GM23248 (cell line): Measurements from ENCODE around the gene GET3. TPM values are rescaled to one million over a fixed set of nuclear protein-coding genes. Genes with fewer than 3 reads are reported as not detected.

Experiments
- DNase-seq: peaks from one replicate; pipeline ENCODE4 v3.0.0-alpha.2; 2015
- H2AFZ ChIP-seq: fragments of 200-600 bp; sonication (generic); 2 replicates; pipeline ENCODE4 v1.6.1; 2016; ENCODE audit warnings: antibody characterized with exemption
- H3F3A ChIP-seq: fragments of 200-600 bp; sonication (generic); 2 replicates; pipeline ENCODE4 v1.6.1; 2016; ENCODE audit warnings: mild to moderate bottlenecking, antibody characterized with exemption, mixed run types; ENCODE audit not compliant: insufficient read depth
- H3K27ac ChIP-seq: fragments of 200-600 bp; sonication (generic); 2 replicates; pipeline ENCODE4 v1.5.1; 2016; ENCODE audit warnings: mild to moderate bottlenecking
- H3K27me3 ChIP-seq: fragments of 200-600 bp; sonication (generic); replicated peaks from 2 replicates; pipeline ENCODE4 v1.6.1; 2016; ENCODE audit warnings: mild to moderate bottlenecking; ENCODE audit not compliant: insufficient read depth
- H3K36me3 ChIP-seq: fragments of 200-600 bp; sonication (generic); 2 replicates; pipeline ENCODE4 v1.6.1; 2016; ENCODE audit warnings: low read depth, mild to moderate bottlenecking
- H3K4me1 ChIP-seq: fragments of 200-600 bp; sonication (generic); 2 replicates; pipeline ENCODE4 v1.6.1; 2016; ENCODE audit warnings: mild to moderate bottlenecking; ENCODE audit not compliant: insufficient read depth
- H3K4me2 ChIP-seq: fragments of 200-600 bp; sonication (generic); one replicate; pipeline ENCODE4 v1.6.1; 2016; ENCODE audit warnings: mild to moderate bottlenecking; ENCODE audit not compliant: unreplicated experiment
- H3K4me3 ChIP-seq: fragments of 200-600 bp; sonication (generic); 2 replicates; pipeline ENCODE4 v1.5.1; 2016; ENCODE audit warnings: mild to moderate bottlenecking
- H3K79me2 ChIP-seq: fragments of 200-600 bp; sonication (generic); 2 replicates; pipeline ENCODE4 v1.6.1; 2016; ENCODE audit warnings: mild to moderate bottlenecking; ENCODE audit not compliant: insufficient read depth
- H3K9ac ChIP-seq: fragments of 200-600 bp; sonication (generic); 2 replicates; pipeline ENCODE4 v1.6.1; 2016; ENCODE audit warnings: mild to moderate bottlenecking
- H3K9me2 ChIP-seq: fragments of 200-600 bp; sonication (generic); 2 replicates; pipeline ENCODE4 v1.6.1; 2016; ENCODE audit warnings: mixed run types, mild to moderate bottlenecking, moderate library complexity; ENCODE audit not compliant: insufficient read depth
- H3K9me3 ChIP-seq: fragments of 200-600 bp; sonication (generic); one replicate; pipeline ENCODE4 v1.6.1; 2017; ENCODE audit warnings: low read depth
- H4K20me1 ChIP-seq: fragments of 200-600 bp; sonication (generic); 2 replicates; pipeline ENCODE4 v1.6.0; 2016; ENCODE audit not compliant: insufficient read depth
- EZH2 ChIP-seq: fragments of 200-600 bp; sonication (generic); IDR thresholded peaks from 2 replicates; pipeline ENCODE4 v1.6.1; 2018; ENCODE audit warnings: antibody characterized with exemption, mild to moderate bottlenecking; ENCODE audit not compliant: insufficient read depth, poor library complexity, severe bottlenecking
- EZH2phosphoT487 ChIP-seq: fragments of 200-600 bp; sonication (generic); IDR thresholded peaks from 2 replicates; pipeline ENCODE4 v1.6.1; 2018; ENCODE audit warnings: antibody characterized with exemption, moderate library complexity, mild to moderate bottlenecking, low read depth; ENCODE audit not compliant: insufficient read depth
- WGBS, 2 experiments: methylation state at CpG; one replicate each; pipeline ENCODE4 v1.1.6; 2015 to 2017; ENCODE audit warnings: low lambda C conversion rate in 2 of 2, low coverage in 1 of 2; ENCODE audit errors: missing lambda C conversion rate in 2 of 2; 5-methylcytosine and 5-hydroxymethylcytosine counted together
- in situ Hi-C: fragments of 300-500 bp; cut with MboI; formaldehyde crosslinking; loops from 2 replicates; pipeline ENCODE4 v1.15.0; 2020
- polyA plus RNA-seq: library from polyadenylated mRNA; unstranded; fragments of >200 nt; fragmentation: Nextera tagmentation; extraction: Ambion mirVana; gene quantifications from 2 replicates; pipeline ENCODE4 v1.2.1, GENCODE V29; 2016
- total RNA-seq: library from RNA; depleted of rRNA; stranded (reverse); fragments of >200 nt; shearing (Covaris generic); gene quantifications from 2 replicates; pipeline ENCODE4 v1.2.3, GENCODE V29; 2014

Gene GET3
- total and polyA plus RNA-seq, 2 experiments from 2014 or later = 106 to 110 TPM

DNA sequence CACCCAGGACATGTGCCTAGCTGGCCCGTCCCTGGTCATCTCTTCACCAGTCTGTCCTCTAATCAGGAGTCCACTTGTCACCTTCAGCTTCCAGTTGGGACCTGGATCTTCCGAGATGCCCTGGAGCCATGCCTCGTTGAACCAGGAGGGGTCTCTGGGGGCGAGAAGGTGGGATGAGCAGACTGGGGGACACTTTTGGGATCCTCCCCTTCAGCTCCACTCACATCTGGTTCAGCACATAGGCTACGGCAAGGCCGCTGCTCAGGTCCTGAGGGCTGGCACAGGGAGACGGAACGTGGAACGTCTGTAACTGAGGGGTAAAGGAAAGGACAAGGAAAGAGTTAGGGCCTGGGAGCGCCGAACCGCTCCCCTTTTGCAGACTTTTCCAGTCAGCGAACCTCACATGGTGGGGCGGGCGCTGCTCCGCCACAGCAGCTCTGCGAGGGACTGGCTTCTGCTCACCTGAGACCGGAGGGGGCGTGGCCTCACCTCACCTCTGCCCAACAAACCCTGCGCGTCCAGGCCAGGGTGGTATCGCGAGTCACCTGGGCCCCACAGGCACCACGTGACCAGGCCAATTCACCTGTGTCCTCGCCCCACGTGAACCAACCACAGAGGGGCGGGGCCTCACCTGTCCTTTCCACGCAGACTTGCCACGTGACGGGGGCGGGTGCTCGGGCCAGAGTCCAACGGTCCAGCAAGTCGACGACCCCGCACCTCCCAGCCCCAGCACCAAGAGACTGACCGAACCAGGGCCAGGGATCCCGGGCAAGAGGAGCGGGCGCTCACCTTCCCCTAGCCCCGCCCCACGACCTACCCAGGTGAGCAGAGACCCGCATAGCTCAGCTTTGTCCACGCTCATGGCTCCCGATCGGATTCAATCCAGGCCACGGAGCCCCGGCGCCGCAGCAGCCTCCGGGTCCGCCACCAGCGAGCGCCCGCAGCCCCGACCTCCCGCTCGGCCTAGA, 37.6 kb downstream of the GET3 start, which contains the start of gene HOOK2:
Gene HOOK2, minus strand, starts transcription at position 965 of the 968 bp plus-strand sequence. Its CDS starts 103 bp downstream, at position 862.
- H3K4me1 ChIP-seq = peaks cover 17% of the 10 kb centered on the region
- peak within 1 kb of the TSS; percentile 71 for H3K4me2 ChIP-seq
- 20 to 21% methylated on average over 47 to 48 of the region's 58 CpGs for WGBS, 2 experiments
- no peaks in the 10 kb centered on the region for H3K9me3 ChIP-seq
- H3K27ac ChIP-seq = peak within 1 kb of the TSS; percentile 47
- H3K4me3 ChIP-seq = peak within 1 kb of the TSS; percentile 78
- H3F3A ChIP-seq = peaks cover 30% of the 10 kb centered on the region
- no peak for DNase-seq
- H3K27me3 ChIP-seq = no peaks in the 10 kb centered on the region
- peak within 1 kb of the TSS; percentile 79 for H3K9ac ChIP-seq
- no peaks in the 10 kb centered on the region for H3K79me2 ChIP-seq
- H4K20me1 ChIP-seq = no peaks in the 10 kb centered on the region
- no peaks in the 10 kb centered on the region for H3K36me3 ChIP-seq
- no peaks in the 10 kb centered on the region for H3K9me2 ChIP-seq
- TF ChIP-seq EZH2phosphoT487 = no peak
- TF ChIP-seq EZH2 = no peak
- in situ Hi-C loops = no loop called here
- peak within 1 kb of the TSS; percentile 84 for H2AFZ ChIP-seq

DNA sequence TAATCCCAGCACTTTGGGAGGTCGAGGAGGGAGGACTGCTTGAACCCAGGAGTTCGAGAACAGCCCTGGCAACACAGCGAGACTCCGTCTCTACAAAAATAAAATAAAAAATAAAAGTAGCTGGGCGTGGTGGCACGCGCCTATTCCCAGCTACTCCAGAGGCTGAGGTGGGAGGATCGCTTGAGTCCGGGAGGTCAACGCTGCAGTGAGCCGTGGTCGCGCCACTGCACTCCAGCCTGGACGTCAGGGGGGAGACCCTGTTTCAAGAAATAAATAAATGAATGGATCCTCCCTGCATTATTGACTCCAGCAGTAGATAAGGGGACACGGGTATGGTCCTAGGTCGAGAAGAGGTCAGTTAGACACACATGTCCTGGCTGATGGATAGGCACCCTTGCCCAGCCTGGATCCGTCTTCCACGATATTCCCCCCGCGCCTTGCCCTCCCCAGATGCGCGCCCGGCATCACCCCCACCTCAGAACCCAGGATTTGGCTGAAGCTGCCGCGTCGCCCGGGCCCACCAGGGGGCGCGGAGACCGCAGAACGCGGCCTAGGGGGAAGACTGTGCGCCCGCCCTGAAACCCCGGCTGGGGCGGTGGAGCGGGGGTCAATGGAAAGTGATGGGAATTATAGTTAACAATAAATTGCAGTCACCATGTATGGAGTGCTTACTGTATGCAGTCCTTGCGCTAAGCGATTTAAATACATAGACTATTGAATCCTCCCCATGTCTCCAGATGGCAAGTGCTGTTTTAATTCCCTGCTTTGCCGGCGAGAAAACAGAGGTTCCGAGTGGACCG, 40.1 kb downstream of the GET3 start:
- Histone ChIP-seq H4K20me1 (no peaks in the 10 kb centered on the region), H3K9me3 (no peaks in the 10 kb centered on the region), H3K4me1 (peaks cover 18% of the 10 kb centered on the region), H3K4me2 (peak overlapping the region; percentile 94), H3K79me2 (no peaks in the 10 kb centered on the region), H3K27ac (peak overlapping the region; percentile 96), H3K36me3 (no peaks in the 10 kb centered on the region), H3K9me2 (no peaks in the 10 kb centered on the region), H3K4me3 (peak overlapping the region; percentile 77), H3K27me3 (no peaks in the 10 kb centered on the region), H3K9ac (peak overlapping the region; percentile 89), H3F3A (peaks cover 41% of the 10 kb centered on the region), H2AFZ (peak overlapping the region; percentile 81)
- peak; percentile 87 for DNase-seq
- TF ChIP-seq EZH2phosphoT487 = no peak
- TF ChIP-seq EZH2 = no peak
- in situ Hi-C loops = no loop called here
- WGBS, 2 experiments = 6 to 7% methylated on average over 43 of the region's 43 CpGs

DNA sequence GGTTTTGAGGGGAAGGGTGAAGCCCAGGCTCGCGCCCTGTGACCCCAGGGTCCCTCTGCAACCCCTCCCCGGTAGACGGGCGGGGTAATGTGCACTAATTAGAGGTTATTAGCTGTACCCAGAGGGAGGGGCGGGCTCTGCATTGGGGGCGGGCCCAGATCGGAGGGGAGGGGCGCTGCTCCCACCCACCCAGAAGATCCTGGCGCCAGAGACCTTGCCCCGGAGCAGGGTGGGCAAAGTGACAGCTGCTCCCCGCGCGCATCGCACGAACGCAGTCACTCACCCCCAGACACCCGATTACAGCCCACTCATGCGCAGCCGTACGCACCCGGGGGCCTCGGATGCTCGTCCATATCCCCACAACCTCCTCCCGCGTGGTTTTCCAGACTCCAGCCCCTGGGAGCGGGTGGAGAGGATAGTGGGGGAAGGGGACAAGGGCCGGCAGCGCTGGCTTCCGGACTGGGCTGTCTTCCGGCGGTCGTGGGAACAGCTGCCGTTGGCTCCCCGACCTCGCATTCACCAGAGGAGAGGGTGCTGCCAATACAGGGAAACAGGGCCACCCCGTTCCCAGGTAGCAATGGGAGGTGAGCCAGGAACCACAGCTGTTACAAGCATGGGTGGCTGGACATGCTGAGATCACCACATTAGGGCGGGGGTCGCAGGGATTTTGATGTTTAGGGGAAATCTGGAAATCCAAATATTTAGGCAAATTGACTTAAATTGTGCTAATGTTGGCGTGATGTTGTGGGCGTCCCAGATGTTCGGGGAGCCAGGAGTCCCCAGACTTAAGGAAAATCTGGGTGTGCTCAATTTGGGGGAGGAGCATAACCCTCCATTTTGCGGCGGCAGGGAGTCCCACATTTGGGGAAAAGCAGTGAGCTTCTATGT, 41.0 kb downstream of the GET3 start:
- peak overlapping the region; percentile 89 for H3K9ac ChIP-seq
- H4K20me1 ChIP-seq = no peaks in the 10 kb centered on the region
- H3K9me2 ChIP-seq = no peaks in the 10 kb centered on the region
- H3K27ac ChIP-seq = peak overlapping the region; percentile 96
- H3K36me3 ChIP-seq = no peaks in the 10 kb centered on the region
- peak; percentile 88 for DNase-seq
- TF ChIP-seq EZH2phosphoT487 (no peak), EZH2 (no peak)
- in situ Hi-C loops = no loop called here
- WGBS, 2 experiments = 1% methylated on average over 37 to 42 of the region's 44 CpGs
- peak overlapping the region; percentile 81 for H2AFZ ChIP-seq
- peaks cover 18% of the 10 kb centered on the region for H3K4me1 ChIP-seq
- peak overlapping the region; percentile 94 for H3K4me2 ChIP-seq
- no peaks in the 10 kb centered on the region for H3K79me2 ChIP-seq
- peaks cover 41% of the 10 kb centered on the region for H3F3A ChIP-seq
- H3K4me3 ChIP-seq = peak overlapping the region; percentile 77
- H3K9me3 ChIP-seq = no peaks in the 10 kb centered on the region
- H3K27me3 ChIP-seq = no peaks in the 10 kb centered on the region

DNA sequence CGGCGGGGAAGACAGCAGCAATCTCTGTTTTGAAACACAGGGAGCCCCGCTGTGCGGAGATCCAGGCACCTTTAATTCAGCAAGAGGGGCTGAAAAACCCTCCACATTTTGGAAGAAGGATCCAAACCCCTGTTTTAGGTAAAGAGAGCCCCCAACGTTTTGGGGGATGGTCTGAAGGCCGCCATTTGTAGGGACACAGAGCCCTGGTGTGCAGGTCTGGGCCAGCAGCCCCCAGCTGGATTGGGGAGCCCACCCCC, 41.5 kb downstream of the GET3 start:
- in situ Hi-C loops = no loop called here
- Histone ChIP-seq H3K4me2 (peak overlapping the region; percentile 94), H4K20me1 (no peaks in the 10 kb centered on the region), H3K27ac (peak overlapping the region; percentile 96), H3K36me3 (no peaks in the 10 kb centered on the region), H3K4me1 (peaks cover 20% of the 10 kb centered on the region), H3K9ac (peak overlapping the region; percentile 89), H3K9me3 (no peaks in the 10 kb centered on the region), H3K27me3 (no peaks in the 10 kb centered on the region), H3K79me2 (no peaks in the 10 kb centered on the region), H2AFZ (peak overlapping the region; percentile 81), H3K9me2 (no peaks in the 10 kb centered on the region), H3K4me3 (peak overlapping the region; percentile 77), H3F3A (peaks cover 36% of the 10 kb centered on the region)
- WGBS, 2 experiments = 2 to 6% methylated on average over 6 of the region's 6 CpGs
- TF ChIP-seq EZH2phosphoT487 (no peak), EZH2 (no peak)
- no peak for DNase-seq
